K562 (cell line): ENCODE measurements around the gene C1orf21. TPM values are rescaled to one million over a fixed set of nuclear protein-coding genes. Genes with fewer than 3 reads are reported as not detected.

Experiments
- ATAC-seq: fragments of 200-7000 bp; cut with Tn5 transposase; 3 replicates; pipeline ENCODE4 v1.9.1; 2020; ENCODE audit warnings: moderate library complexity
- BruUV-seq: library from RNA; stranded (reverse); fragments of 400-500 nt; replicated peaks from 2 replicates; lab custom pipeline; 2021; lab: Mats Ljungman, UMichigan
- CTCF ChIA-PET: fragments of 300-600 bp; formaldehyde crosslinking; extraction: SDS; loops from one replicate; lab custom pipeline; 2021; ENCODE audit warnings: low intra/inter-chr PET ratio; lab: Yijun Ruan, JAX
- POLR2A ChIA-PET: fragments of 300-600, 350-650 bp; sonication (Branson Sonifier 250); formaldehyde crosslinking; extraction: SDS; loops from one replicate; lab custom pipeline; 2021; ENCODE audit warnings: antibody characterized with exemption, inconsistent platforms; lab: Yijun Ruan, JAX
- DNase-seq, 4 experiments: peaks; one replicate each; pipeline versions ENCODE4 v3.0.0 to v3.0.0-alpha.2; 2011 to 2018; ENCODE audit warnings: low spot score in 3 of 4, mixed read lengths in 3 of 4; ENCODE audit errors: extremely low read depth in 1 of 4
- FAIRE-seq: peaks from 2 replicates; lab custom pipeline; 2011; peaks lifted over from hg19 to GRCh38; lab: Jason Lieb, UNC
- H2AFZ ChIP-seq: 2 replicates; pipeline ENCODE4 v1.6.0; 2011; ENCODE audit warnings: low read depth, low read length, control low read depth, inconsistent platforms
- H3K27ac ChIP-seq: fragments of 200-600 bp; 3 replicates; pipeline ENCODE4 v1.8.0; 2011; ENCODE audit warnings: low read depth, mild to moderate bottlenecking, control low read depth, inconsistent platforms, low read length, moderate library complexity, mixed read lengths; ENCODE audit errors: extremely low read depth
- H3K27me3 ChIP-seq, 2 experiments: fragments of 300-600 bp in 1 of 2; 2 replicates in 1 of 2; 3 replicates in 1 of 2; pipeline versions ENCODE4 v1.6.0 to v1.8.0; 2011; ENCODE audit warnings: inconsistent platforms in 2 of 2, low read length in 2 of 2, mild to moderate bottlenecking in 1 of 2, mixed read lengths in 1 of 2, moderate library complexity in 1 of 2; ENCODE audit not compliant: control insufficient read depth in 2 of 2, insufficient read depth in 2 of 2
- H3K36me3 ChIP-seq: fragments of 300-600 bp; 3 replicates; pipeline ENCODE4 v1.8.0; 2011; ENCODE audit warnings: mild to moderate bottlenecking, low read length, inconsistent platforms; ENCODE audit not compliant: control insufficient read depth, insufficient read depth
- H3K4me1 ChIP-seq, 2 experiments: fragments of 200-600 bp in 1 of 2; replicated peaks in 1 of 2; 2 replicates in 1 of 2; 3 replicates in 1 of 2; pipeline versions ENCODE4 v1.5.1 to v1.8.0; 2011; ENCODE audit warnings: inconsistent platforms in 2 of 2, low read length in 2 of 2, mild to moderate bottlenecking in 1 of 2, mixed read lengths in 1 of 2, moderate library complexity in 1 of 2; ENCODE audit not compliant: control insufficient read depth in 2 of 2, insufficient read depth in 2 of 2
- H3K4me2 ChIP-seq: 2 replicates; pipeline ENCODE4 v1.6.1; 2011; ENCODE audit warnings: low read length, control low read depth, inconsistent platforms, mixed read lengths; ENCODE audit not compliant: insufficient read depth
- H3K4me3 ChIP-seq: fragments of 200-600 bp; sonication (generic), shearing (Covaris generic); 2 replicates; pipeline ENCODE4 v1.5.1; 2016; ENCODE audit warnings: control low read depth, inconsistent platforms
- H3K79me2 ChIP-seq: fragments of 200-600 bp; 3 replicates; pipeline ENCODE4 v1.8.0; 2011; ENCODE audit warnings: low read length, inconsistent platforms; ENCODE audit not compliant: control insufficient read depth, insufficient read depth
- H3K9ac ChIP-seq, 2 experiments: 2 replicates each; pipeline versions ENCODE4 v1.6.0 to v1.6.1; 2011; ENCODE audit warnings: low read depth in 2 of 2, low read length in 2 of 2, control low read depth in 1 of 2, inconsistent platforms in 1 of 2, mild to moderate bottlenecking in 1 of 2, mixed read lengths in 1 of 2; ENCODE audit not compliant: insufficient read depth in 1 of 2
- H3K9me1 ChIP-seq: one replicate; pipeline ENCODE4 v1.6.0; 2011; ENCODE audit warnings: inconsistent platforms, mild to moderate bottlenecking, low read length, moderate library complexity; ENCODE audit not compliant: control insufficient read depth, insufficient read depth
- H3K9me3 ChIP-seq: replicated peaks from 2 replicates; pipeline ENCODE4 v1.5.1; 2011; ENCODE audit warnings: low read depth, low read length, inconsistent platforms; ENCODE audit not compliant: control insufficient read depth, insufficient read depth
- H4K20me1 ChIP-seq: replicated peaks from 2 replicates; pipeline ENCODE4 v1.6.1; 2011; ENCODE audit warnings: low read length, inconsistent platforms, mixed read lengths; ENCODE audit not compliant: control insufficient read depth, insufficient read depth
- CREM ChIP-seq: IDR thresholded peaks from 2 replicates; pipeline ENCODE4 v1.6.1; 2014; ENCODE audit warnings: antibody characterized with exemption, low read depth
- EZH2 ChIP-seq: IDR thresholded peaks from 2 replicates; pipeline ENCODE4 v1.6.1; 2012; ENCODE audit warnings: low read depth, mild to moderate bottlenecking, inconsistent platforms, low read length, borderline replicate concordance
- ILK ChIP-seq: fragments of 450-650 bp; IDR thresholded peaks from 2 replicates; pipeline ENCODE4 v1.6.1; 2016; ENCODE audit warnings: missing genetic modification characterization, low read depth, mild to moderate bottlenecking, missing compliant biosample characterization, moderate library complexity, borderline replicate concordance
- MAFF ChIP-seq: IDR thresholded peaks from 2 replicates; pipeline ENCODE4 v1.6.1; 2012; ENCODE audit warnings: low read length, improper control_type of control experiment
- MTA1 ChIP-seq: fragments of 450-650 bp; IDR thresholded peaks from 2 replicates; pipeline ENCODE4 v1.6.1; 2017; ENCODE audit warnings: borderline replicate concordance
- MXI1 ChIP-seq: IDR thresholded peaks from 2 replicates; pipeline ENCODE4 v1.6.1; 2011; ENCODE audit warnings: low read depth, mild to moderate bottlenecking, improper control_type of control experiment, low read length
- SUPT5H ChIP-seq: fragments of 450-650 bp; IDR thresholded peaks from 2 replicates; pipeline ENCODE4 v1.6.1; 2016
- ZFPM2 ChIP-seq: fragments of 250-450 bp; sonication (Bioruptor Pico); IDR thresholded peaks from 2 replicates; pipeline ENCODE4 v1.5.1; 2022; ENCODE audit warnings: mild to moderate bottlenecking
- whole genome bisulfite sequencing: fragments of 100-300 bp; shearing (Covaris generic); methylation state at CpG from one replicate; pipeline ENCODE4 v1.1.6; 2016; ENCODE audit warnings: low coverage, mixed read lengths; ENCODE audit not compliant: insufficient coverage; ENCODE audit errors: missing lambda C conversion rate; 5-methylcytosine and 5-hydroxymethylcytosine counted together
- in situ Hi-C: fragments of 300-500 bp; cut with MboI; formaldehyde crosslinking; loops from 4 replicates; pipeline ENCODE4 v1.15.0; 2018; ENCODE audit warnings: inconsistent platforms, mixed read lengths
- intact Hi-C: fragments of 100-400 bp; cut with micrococcal nuclease; formaldehyde crosslinking; loops from 2 replicates; pipeline ENCODE4 v1.14.2; 2022
- polyA plus RNA-seq, 8 experiments: library from polyadenylated mRNA; depleted of rRNA in 4 of 8; stranded (reverse) in 5 of 8; unstranded in 3 of 8; fragments of >200 nt; fragmentation: Nextera tagmentation in 2 of 8; fragmentation: Illumina TruSeq in 1 of 8; extraction: Ambion mirVana in 2 of 8; extraction: Trizol in 1 of 8; gene quantifications; 2 replicates each; pipeline versions ENCODE4 v1.2.1 to v1.2.3, GENCODE V29; 2011 to 2014; ENCODE audit warnings: inconsistent platforms in 1 of 8, missing spikeins in 1 of 8
- total RNA-seq, 7 experiments: library from RNA; depleted of rRNA in 6 of 7; stranded (reverse); fragments of >200 nt in 6 of 7; fragmentation: Illumina TruSeq in 2 of 7; extraction: Trizol in 2 of 7; gene quantifications; 2 replicates each; pipeline versions ENCODE4 v1.2.1 to v1.2.3, GENCODE V29; 2011 to 2021; ENCODE audit warnings: low replicate concordance in 1 of 7
- TF ChIP-seq, protein P1 (sequence below): fragments of 450-650 bp; formaldehyde crosslinking; IDR thresholded peaks from 2 replicates; pipeline ENCODE4 v1.4.0; 2020; ENCODE audit warnings: mild to moderate bottlenecking, mixed read lengths
- TF ChIP-seq, protein P2 (sequence below): fragments of 250-450 bp; sonication (Bioruptor Pico); IDR thresholded peaks from 2 replicates; pipeline ENCODE4 v1.8.0; 2021; ENCODE audit warnings: moderate library complexity, mild to moderate bottlenecking, inconsistent platforms
- TF ChIP-seq, protein P3 (sequence below): sonication (generic); formaldehyde crosslinking; IDR thresholded peaks from 2 replicates; pipeline ENCODE4 v1.5.0; 2020; ENCODE audit warnings: missing genetic modification reagents
- TF ChIP-seq, protein P4 (sequence below): fragments of 450-650 bp; IDR thresholded peaks from 2 replicates; pipeline ENCODE4 v1.6.1; 2018; ENCODE audit warnings: mild to moderate bottlenecking, low read depth; ENCODE audit not compliant: partially characterized antibody

C1orf21 gene
- total and polyA plus RNA-seq, 9 of the 15 experiments (the other 6 are each of a cell fraction or from before 2014, with no cell fraction given) = under 0.01 to 0.31 (median 0.07) TPM

DNA sequence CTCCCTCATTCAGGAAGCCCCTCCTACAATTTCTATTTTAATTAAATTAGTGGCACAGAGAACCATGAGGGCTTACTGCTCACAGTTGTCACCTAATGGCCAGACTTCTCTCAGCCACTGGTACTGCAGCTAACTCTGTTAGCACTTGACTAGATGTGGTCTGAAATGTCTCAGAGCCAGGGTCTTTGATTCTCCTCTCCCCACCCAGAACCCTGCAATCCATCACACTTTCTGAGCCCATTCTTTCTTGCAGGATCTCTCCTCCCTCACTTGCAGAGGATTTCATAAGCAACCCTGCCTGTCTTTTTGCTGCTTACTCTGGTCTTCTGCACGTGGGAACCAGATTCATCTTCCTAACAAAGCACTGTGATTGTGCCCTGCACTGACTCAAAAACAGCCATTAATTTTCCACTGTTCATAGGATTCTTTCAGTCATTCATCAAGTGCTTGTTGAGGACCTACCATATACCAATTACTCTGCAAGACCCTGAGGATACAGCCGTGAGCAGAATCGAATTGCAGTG is 259.4 kb downstream of the C1orf21 start (continued):
- TF ChIP-seq, protein P1, sequence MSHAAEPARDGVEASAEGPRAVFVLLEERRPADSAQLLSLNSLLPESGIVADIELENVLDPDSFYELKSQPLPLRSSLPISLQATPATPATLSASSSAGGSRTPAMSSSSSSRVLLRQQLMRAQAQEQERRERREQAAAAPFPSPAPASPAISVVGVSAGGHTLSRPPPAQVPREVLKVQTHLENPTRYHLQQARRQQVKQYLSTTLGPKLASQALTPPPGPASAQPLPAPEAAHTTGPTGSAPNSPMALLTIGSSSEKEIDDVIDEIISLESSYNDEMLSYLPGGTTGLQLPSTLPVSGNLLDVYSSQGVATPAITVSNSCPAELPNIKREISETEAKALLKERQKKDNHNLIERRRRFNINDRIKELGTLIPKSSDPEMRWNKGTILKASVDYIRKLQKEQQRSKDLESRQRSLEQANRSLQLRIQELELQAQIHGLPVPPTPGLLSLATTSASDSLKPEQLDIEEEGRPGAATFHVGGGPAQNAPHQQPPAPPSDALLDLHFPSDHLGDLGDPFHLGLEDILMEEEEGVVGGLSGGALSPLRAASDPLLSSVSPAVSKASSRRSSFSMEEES (CRISPR knock-in tag) = no peak

DNA sequence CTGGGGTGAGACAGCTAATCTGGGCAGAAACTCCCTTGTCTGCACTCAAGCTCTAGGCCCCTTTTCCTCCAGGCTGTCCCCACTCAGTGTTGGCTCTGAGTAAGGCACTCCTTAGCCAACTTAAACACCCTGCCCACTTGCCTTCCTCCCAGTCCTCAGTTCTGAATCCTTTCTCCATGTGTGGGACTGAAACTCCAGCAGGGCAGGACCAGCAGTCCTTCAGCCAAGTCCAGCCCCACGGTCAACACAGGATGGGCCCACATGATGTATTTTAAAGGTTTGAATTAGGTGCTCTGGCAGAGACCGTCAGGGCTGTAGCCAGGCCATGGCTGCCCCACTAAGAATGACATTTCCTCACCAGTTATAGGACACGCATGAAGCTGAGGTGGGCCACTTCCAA is 260.0 kb downstream of the C1orf21 start:
- Histone ChIP-seq H3K27ac (no peak overlapping the region), H2AFZ (no peak overlapping the region), H3K4me1 (no peaks in the 10 kb centered on the region), H3K79me2 (no peaks in the 10 kb centered on the region), H3K9me1 (no peaks in the 10 kb centered on the region), H3K36me3 (no peaks in the 10 kb centered on the region), H3K9me3 (no peaks in the 10 kb centered on the region), H3K4me2 (no peak overlapping the region), H3K4me3 (no peak overlapping the region), H4K20me1 (no peaks in the 10 kb centered on the region), H3K9ac (no peak overlapping the region), H3K27me3 (peaks cover 4 to 15% of the 10 kb centered on the region in 2 experiments; a peak in 4 of 5 replicates)
- no peak for ATAC-seq
- no peak for FAIRE-seq
- ChIA-PET CTCF (no interaction called here), POLR2A (interaction anchor here (0.6 kb wide), 1 partner anchor 20 kb away, joined by 3 read pairs; no protein-coding TSS in a partner anchor)
- TF ChIP-seq ZFPM2 (CRISPR knock-in tag) (no peak), MXI1 (no peak), EZH2 (no peak), ILK (no peak), CREM (no peak), MAFF (no peak), SUPT5H (no peak), MTA1 (no peak)
- TF ChIP-seq, protein P2, sequence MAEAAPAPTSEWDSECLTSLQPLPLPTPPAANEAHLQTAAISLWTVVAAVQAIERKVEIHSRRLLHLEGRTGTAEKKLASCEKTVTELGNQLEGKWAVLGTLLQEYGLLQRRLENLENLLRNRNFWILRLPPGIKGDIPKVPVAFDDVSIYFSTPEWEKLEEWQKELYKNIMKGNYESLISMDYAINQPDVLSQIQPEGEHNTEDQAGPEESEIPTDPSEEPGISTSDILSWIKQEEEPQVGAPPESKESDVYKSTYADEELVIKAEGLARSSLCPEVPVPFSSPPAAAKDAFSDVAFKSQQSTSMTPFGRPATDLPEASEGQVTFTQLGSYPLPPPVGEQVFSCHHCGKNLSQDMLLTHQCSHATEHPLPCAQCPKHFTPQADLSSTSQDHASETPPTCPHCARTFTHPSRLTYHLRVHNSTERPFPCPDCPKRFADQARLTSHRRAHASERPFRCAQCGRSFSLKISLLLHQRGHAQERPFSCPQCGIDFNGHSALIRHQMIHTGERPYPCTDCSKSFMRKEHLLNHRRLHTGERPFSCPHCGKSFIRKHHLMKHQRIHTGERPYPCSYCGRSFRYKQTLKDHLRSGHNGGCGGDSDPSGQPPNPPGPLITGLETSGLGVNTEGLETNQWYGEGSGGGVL = no peak
- TF ChIP-seq, protein P3, sequence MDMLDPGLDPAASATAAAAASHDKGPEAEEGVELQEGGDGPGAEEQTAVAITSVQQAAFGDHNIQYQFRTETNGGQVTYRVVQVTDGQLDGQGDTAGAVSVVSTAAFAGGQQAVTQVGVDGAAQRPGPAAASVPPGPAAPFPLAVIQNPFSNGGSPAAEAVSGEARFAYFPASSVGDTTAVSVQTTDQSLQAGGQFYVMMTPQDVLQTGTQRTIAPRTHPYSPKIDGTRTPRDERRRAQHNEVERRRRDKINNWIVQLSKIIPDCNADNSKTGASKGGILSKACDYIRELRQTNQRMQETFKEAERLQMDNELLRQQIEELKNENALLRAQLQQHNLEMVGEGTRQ (CRISPR knock-in tag) = no peak
- TF ChIP-seq, protein P4, sequence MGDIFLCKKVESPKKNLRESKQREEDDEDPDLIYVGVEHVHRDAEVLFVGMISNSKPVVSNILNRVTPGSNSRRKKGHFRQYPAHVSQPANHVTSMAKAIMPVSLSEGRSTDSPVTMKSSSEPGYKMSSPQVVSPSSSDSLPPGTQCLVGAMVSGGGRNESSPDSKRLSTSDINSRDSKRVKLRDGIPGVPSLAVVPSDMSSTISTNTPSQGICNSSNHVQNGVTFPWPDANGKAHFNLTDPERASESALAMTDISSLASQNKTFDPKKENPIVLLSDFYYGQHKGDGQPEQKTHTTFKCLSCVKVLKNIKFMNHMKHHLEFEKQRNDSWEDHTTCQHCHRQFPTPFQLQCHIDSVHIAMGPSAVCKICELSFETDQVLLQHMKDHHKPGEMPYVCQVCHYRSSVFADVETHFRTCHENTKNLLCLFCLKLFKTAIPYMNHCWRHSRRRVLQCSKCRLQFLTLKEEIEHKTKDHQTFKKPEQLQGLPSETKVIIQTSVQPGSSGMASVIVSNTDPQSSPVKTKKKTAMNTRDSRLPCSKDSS = no peak
- no TSS peak for BruUV-seq
- in situ Hi-C loops (no loop called here), intact Hi-C loops (no loop called here)
- WGBS = 0% methylated on average over 3 of the region's 3 CpGs
- DNase-seq = no peak
